ENCODE measurements around the gene UHRF2. TPM values are rescaled to one million over a fixed set of nuclear protein-coding genes. Genes with fewer than 3 reads are reported as not detected.

Gene UHRF2
- polyA plus RNA-seq, 1 of the 3 experiments (the other 2 are of a cell fraction), result 24.1 TPM

DNA sequence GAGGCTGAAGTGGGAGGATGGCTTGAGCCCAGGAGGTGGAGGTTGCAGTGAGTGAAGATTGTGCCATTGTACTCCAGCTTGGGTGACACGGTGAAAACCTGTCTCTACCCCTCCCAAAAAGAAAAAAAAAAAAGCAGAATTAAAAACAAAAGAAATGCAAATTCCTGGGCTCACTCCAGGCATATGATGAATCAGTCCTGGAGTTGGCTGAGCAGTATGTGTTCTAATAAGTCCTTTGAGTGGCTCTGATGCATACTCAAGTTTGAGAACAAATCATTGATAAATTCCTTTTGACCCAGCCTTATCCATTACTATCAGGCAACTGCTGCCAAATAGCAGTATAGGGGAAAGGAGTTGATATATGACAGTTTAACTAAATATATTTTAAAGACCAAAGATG is 28.3 kb downstream of the UHRF2 start:
- Histone ChIP-seq H2AFZ (ENCODE audit: low read depth) (no peak overlapping the region), H3K79me2 (ENCODE audit: insufficient read depth) (peaks cover 100% of the 10 kb centered on the region), H3K9me2 (no peaks in the 10 kb centered on the region), H3K4me1 (ENCODE audit: control insufficient read depth in 1 of 2, insufficient read depth in 2 of 2, low read depth in 1 of 2, low read length in 1 of 2) (peaks cover 0 to 15% of the 10 kb centered on the region in 2 experiments; a peak in 1 of 4 replicates), H3K9ac (no peak overlapping the region), H3K4me3 (ENCODE audit: low read depth in 2 of 2, low read length in 1 of 2) (no peak overlapping the region), H3F3A (replicated peaks; ENCODE audit: insufficient read depth) (peaks cover 8% of the 10 kb centered on the region), H3K36me3 (replicated peaks in 1 of 2; ENCODE audit: control insufficient read depth in 1 of 2, insufficient read depth in 2 of 2, low read length in 1 of 2) (peaks cover 0 to 32% of the 10 kb centered on the region in 2 experiments), H3K4me2 (no peak overlapping the region), H3K9me3 (no peaks in the 10 kb centered on the region), H3K27ac (ENCODE audit: low read depth in 2 of 2, low read length in 1 of 2) (0 out of 4 replicates have a peak overlapping the region, but pooled peaks of 1 of the 2 experiments have one; percentile 5), H4K20me1 (ENCODE audit: insufficient read depth) (peaks cover 92% of the 10 kb centered on the region), H3K27me3 (ENCODE audit: insufficient read depth) (no peaks in the 10 kb centered on the region)
- CTCF ChIA-PET, result no interaction called here
- TF ChIP-seq NFIC (IDR thresholded peaks at IDR 0.05; ENCODE audit: borderline replicate concordance), result 0 out of 2 replicates have a peak, but pooled peaks have one; percentile 30
- TF ChIP-seq JUND (IDR thresholded peaks at IDR 0.05), result 0 out of 2 replicates have a peak, but pooled peaks have one; percentile 14
- no peak for TF ChIP-seq CHD2 (IDR thresholded peaks at IDR 0.05; ENCODE audit: low read length, partially characterized antibody)
- DNase-seq, result no peak
- WGBS (ENCODE audit: low lambda C conversion rate), result 57% methylated on average over 1 of the region's 1 CpG
- POLR2A ChIA-PET, result no interaction called here

GRCh38 chr9:6443661-6444060 is 30.7 kb downstream of the UHRF2 start:
- 26% methylated on average over 1 of the region's 1 CpG for WGBS (ENCODE audit: low lambda C conversion rate)
- peaks cover 85% of the 10 kb centered on the region for H4K20me1 ChIP-seq (ENCODE audit: insufficient read depth)
- no peaks in the 10 kb centered on the region for H3K27me3 ChIP-seq (ENCODE audit: insufficient read depth)
- peaks cover 8% of the 10 kb centered on the region for H3F3A ChIP-seq (replicated peaks; ENCODE audit: insufficient read depth)
- H3K4me1 ChIP-seq (ENCODE audit: control insufficient read depth in 1 of 2, insufficient read depth in 2 of 2, low read depth in 1 of 2, low read length in 1 of 2), result peaks cover 0 to 15% of the 10 kb centered on the region in 2 experiments; a peak in 1 of 4 replicates
- no peaks in the 10 kb centered on the region for H3K9me3 ChIP-seq
- CTCF ChIA-PET, result no interaction called here
- peaks cover 0 to 16% of the 10 kb centered on the region in 2 experiments for H3K36me3 ChIP-seq (replicated peaks in 1 of 2; ENCODE audit: control insufficient read depth in 1 of 2, insufficient read depth in 2 of 2, low read length in 1 of 2)
- no peak overlapping the region for H3K4me2 ChIP-seq
- H3K4me3 ChIP-seq (ENCODE audit: low read depth in 2 of 2, low read length in 1 of 2), result no peak overlapping the region
- H3K9ac ChIP-seq, result no peak overlapping the region
- H2AFZ ChIP-seq (ENCODE audit: low read depth), result no peak overlapping the region
- DNase-seq, result no peak
- H3K9me2 ChIP-seq, result no peaks in the 10 kb centered on the region
- POLR2A ChIA-PET, result no interaction called here
- H3K27ac ChIP-seq (ENCODE audit: low read depth in 2 of 2, low read length in 1 of 2), result peak overlapping the region in 1 of 2 experiments; percentile 8; a peak in 1 of 4 replicates
- TF ChIP-seq SIN3A (IDR thresholded peaks at IDR 0.05; ENCODE audit: borderline replicate concordance, low read depth, low read length) (no peak), NRF1 (IDR thresholded peaks at IDR 0.05; ENCODE audit: low read depth, low read length) (no peak)
- TF ChIP-seq, protein P1, sequence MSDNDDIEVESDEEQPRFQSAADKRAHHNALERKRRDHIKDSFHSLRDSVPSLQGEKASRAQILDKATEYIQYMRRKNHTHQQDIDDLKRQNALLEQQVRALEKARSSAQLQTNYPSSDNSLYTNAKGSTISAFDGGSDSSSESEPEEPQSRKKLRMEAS (IDR thresholded peaks at IDR 0.05; ENCODE audit: low read depth), result no peak
- H3K79me2 ChIP-seq (ENCODE audit: insufficient read depth), result peaks cover 100% of the 10 kb centered on the region

DNA sequence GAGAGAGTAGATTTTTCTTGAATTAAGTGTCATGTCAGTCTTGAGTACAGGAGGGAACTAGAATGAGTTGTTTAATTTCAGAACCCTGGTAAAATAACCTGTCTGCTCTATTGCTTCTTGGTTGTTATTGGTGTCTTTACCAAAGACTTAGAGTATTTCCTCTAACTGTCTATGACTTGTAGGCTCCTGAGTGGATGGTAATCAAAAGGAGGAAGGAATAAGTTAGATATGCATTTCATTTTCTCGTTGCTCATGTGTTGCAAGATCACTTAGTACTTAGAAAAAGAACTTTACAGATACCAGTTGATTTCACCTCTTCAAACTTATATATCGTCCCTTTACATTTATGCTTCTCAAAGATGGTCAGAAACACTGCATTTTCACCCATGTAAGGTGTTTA is 31.1 kb downstream of the UHRF2 start:
- 84% methylated on average over 2 of the region's 2 CpGs for WGBS (ENCODE audit: low lambda C conversion rate)
- POLR2A ChIA-PET, result no interaction called here
- no peak overlapping the region for H2AFZ ChIP-seq (ENCODE audit: low read depth)
- peaks cover 8% of the 10 kb centered on the region for H3F3A ChIP-seq (replicated peaks; ENCODE audit: insufficient read depth)
- H3K27ac ChIP-seq (ENCODE audit: low read depth in 2 of 2, low read length in 1 of 2), result no peak overlapping the region
- peaks cover 0 to 16% of the 10 kb centered on the region in 2 experiments for H3K36me3 ChIP-seq (replicated peaks in 1 of 2; ENCODE audit: control insufficient read depth in 1 of 2, insufficient read depth in 2 of 2, low read length in 1 of 2)
- CTCF ChIA-PET, result no interaction called here
- peaks cover 100% of the 10 kb centered on the region for H3K79me2 ChIP-seq (ENCODE audit: insufficient read depth)
- peaks cover 87% of the 10 kb centered on the region for H4K20me1 ChIP-seq (ENCODE audit: insufficient read depth)
- no peaks in the 10 kb centered on the region for H3K9me2 ChIP-seq
- H3K4me1 ChIP-seq (ENCODE audit: control insufficient read depth in 1 of 2, insufficient read depth in 2 of 2, low read depth in 1 of 2, low read length in 1 of 2), result peaks cover 2 to 15% of the 10 kb centered on the region in 2 experiments; a peak in 2 of 4 replicates
- H3K9ac ChIP-seq, result no peak overlapping the region
- H3K4me2 ChIP-seq, result no peak overlapping the region
- DNase-seq, result no peak
- no peak overlapping the region for H3K4me3 ChIP-seq (ENCODE audit: low read depth in 2 of 2, low read length in 1 of 2)
- no peaks in the 10 kb centered on the region for H3K9me3 ChIP-seq
- H3K27me3 ChIP-seq (ENCODE audit: insufficient read depth), result no peaks in the 10 kb centered on the region
- TF ChIP-seq POLR2AphosphoS5 (IDR thresholded peaks at IDR 0.05; ENCODE audit: low read depth, low read length) (no peak), REST (IDR thresholded peaks at IDR 0.05; ENCODE audit: low read depth, low read length) (no peak), MXI1 (IDR thresholded peaks at IDR 0.05; ENCODE audit: low read depth, low read length) (no peak), TEAD4 (IDR thresholded peaks at IDR 0.05; ENCODE audit: borderline replicate concordance, insufficient read depth) (no peak), ELF1 (IDR thresholded peaks at IDR 0.05) (no peak), RXRA (IDR thresholded peaks at IDR 0.05; ENCODE audit: borderline replicate concordance, low read depth) (no peak), CHD2 (IDR thresholded peaks at IDR 0.05; ENCODE audit: low read length, partially characterized antibody) (no peak), CTCF (IDR thresholded peaks at IDR 0.05) (no peak), RAD21 (IDR thresholded peaks at IDR 0.05; ENCODE audit: low read length) (no peak), ZBTB33 (IDR thresholded peaks at IDR 0.05; ENCODE audit: borderline replicate concordance, low read depth) (no peak)

Data from SK-N-SH (cell line).